Measurements from ENCODE around the gene FRMD4A. TPM values are rescaled to one million over a fixed set of nuclear protein-coding genes. Genes with fewer than 3 reads are reported as not detected.

FRMD4A gene
- total RNA-seq, 1 donor from 2014 or later = 34.6 TPM

- no peak for DNase-seq (ENCODE audit: low read depth)
- no peak for TF ChIP-seq CTCF (conservative IDR thresholded peaks at IDR 0.05; ENCODE audit: low read depth, low read length)
- no peak overlapping the region for H3K4me3 ChIP-seq (ENCODE audit: low read depth, low read length)
These were observed 517.9 kb downstream of the FRMD4A start for GRCh38 chr10:13812804-13813203.

DNA sequence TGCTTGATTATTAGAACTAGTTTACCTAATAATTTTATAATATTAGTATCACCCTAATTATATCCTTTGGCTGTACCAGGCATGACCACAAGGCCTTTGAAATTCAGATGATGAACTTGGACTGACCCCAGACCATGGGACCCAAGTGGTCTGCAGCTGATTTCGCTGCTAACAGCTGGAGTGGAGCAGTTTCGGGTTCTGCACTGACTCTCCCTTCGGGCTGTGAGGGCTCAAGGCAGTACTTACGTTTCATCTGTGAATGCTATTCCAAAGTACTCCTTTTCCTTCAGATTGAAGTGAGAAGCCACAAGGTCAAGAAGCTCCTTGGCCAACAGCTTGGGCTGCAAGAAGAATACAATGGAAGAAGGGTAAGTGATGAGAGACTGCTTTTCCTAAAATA lies 520.2 kb downstream of the FRMD4A start:
- DNase-seq (ENCODE audit: low read depth) = no peak
- H3K4me3 ChIP-seq (ENCODE audit: low read depth, low read length) = no peak overlapping the region
- no peak for TF ChIP-seq CTCF (conservative IDR thresholded peaks at IDR 0.05; ENCODE audit: low read depth, low read length)

DNA sequence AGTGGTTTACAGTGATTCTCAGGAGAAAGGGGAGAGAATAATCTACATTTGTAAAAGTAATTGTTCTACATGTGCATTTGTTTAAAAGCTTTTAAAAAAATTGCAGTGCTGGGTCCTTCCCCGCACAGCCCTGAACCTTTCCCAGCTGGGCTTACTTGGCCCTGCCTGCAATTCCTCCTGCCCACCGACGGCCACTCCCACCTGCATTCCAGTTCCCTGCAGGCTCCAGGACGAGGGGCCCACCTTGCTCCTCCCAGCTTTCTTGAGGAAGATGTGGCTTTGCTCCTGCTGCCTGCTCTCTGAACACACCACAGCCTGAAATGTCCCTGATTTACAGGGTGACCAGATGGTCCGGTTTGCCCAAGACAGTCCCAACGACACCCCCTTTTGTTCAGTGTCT lies 521.3 kb downstream of the FRMD4A start:
- no peak overlapping the region for H3K4me3 ChIP-seq (ENCODE audit: low read depth, low read length)
- no peak for DNase-seq (ENCODE audit: low read depth)
- no peak for TF ChIP-seq CTCF (conservative IDR thresholded peaks at IDR 0.05; ENCODE audit: low read depth, low read length)

DNA sequence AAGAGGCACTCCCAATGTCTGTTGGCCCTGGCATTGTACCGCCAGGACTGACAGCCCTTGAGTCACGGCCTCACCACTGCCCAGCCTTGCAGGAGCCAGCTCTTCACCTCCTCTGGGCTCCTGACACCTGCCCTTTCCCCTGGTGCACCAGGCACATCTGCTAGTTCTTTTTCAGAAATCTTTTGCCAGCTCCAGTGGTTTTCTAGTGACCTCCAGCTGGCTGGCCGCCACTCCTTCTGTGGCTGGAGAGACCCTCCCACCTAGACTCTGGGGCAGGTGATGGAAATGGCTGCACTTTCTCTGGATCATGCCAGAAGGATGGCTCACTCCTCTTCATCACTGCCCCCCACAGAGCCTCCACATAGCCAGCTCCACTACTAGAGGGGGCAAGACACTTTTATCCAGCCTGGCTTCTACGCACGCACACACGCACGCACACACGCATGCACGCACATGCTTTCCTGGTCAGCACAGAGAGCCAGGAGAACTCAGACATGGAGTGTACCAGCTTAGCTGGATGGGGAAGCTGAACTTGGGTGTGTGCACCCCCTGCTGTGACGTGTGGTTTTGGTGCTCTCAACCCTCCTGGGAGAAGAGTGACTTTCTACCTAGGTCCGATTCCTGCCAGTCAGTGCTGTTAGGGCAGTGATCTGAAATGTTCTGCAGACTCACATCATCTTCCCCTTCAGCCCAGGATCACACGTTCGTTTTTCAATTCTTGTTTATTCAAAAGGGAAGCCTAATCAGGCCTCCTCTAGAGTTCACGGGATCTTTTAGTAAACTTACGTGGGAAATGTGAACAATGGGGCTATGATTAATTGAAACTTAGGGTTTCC lies 522.0 kb downstream of the FRMD4A start:
- no peak overlapping the region for H3K4me3 ChIP-seq (ENCODE audit: low read depth, low read length)
- DNase-seq (ENCODE audit: low read depth) = no peak
- TF ChIP-seq CTCF (conservative IDR thresholded peaks at IDR 0.05; ENCODE audit: low read depth, low read length) = no peak

DNA sequence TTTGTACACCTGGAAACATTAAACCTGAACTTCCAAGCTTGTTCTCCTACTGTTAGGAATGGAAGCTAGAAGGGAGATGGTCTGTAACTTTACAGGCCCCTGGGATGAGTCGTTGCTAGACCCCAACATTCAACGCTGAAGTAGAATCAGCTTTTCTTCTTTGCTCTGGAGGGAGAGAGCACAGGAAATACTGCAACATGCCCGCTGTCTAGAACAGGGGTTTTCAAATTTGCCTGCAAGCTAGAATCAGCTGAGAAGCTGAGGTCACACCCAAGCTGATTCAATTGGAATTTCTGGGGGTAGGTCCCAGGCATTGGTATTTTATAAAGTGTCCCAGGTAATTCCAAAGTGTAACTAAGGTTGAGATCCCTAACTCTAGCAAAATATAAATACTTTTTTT lies 524.3 kb downstream of the FRMD4A start:
- DNase-seq (ENCODE audit: low read depth) = no peak

DNA sequence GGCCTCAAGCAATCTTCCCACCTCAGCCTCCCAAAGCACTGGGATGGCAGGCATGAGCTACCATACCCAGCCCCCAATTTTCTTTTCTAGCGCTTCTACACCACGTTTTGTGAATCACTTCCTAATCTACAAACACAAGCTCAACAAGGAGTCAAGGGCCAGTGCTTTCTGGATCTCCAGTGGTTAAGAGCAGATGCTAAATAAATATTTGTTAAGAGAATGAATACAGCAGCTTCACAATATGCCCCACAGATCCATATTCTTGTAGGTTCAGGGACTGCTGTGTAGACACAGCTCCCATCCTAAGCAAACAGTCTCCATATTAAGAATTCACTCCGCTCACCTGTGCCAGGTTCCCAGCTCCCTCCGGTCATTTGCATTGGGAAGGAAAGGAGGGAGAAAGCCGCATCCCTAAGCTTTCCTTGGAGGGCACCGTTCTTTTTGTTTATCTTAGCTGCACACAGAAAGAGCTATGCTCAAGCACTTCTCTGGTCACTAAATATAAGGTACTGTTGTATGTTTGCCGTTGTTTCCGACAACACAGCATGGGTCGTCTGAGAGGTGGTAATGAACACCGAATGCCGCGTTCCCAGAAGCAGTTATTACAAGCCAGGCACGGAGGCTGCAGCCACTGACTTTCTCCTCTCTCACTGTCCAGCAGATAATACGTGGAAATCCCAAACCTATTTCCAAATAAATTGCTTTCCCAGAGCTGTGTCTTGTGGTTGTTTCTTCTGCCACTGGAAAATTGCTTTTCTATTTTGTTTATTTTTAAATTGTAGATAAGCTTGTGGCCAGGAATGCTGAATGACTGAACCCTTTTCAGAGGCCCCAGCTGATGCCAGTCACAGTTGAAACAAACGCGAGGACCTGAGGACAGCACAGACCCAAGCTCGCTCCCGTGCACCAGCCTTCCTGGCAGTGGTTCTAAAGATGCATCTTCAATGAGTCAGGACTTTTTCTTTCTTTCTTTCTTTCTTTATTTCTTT lies 526.9 kb downstream of the FRMD4A start:
- no peak for TF ChIP-seq CTCF (conservative IDR thresholded peaks at IDR 0.05; ENCODE audit: low read depth, low read length)
- no peak for DNase-seq (ENCODE audit: low read depth)
- H3K4me3 ChIP-seq (ENCODE audit: low read depth, low read length) = no peak overlapping the region

More for the DNA sequence above, 524.3 kb downstream of the FRMD4A start:
- no peak for TF ChIP-seq CTCF (conservative IDR thresholded peaks at IDR 0.05; ENCODE audit: low read depth, low read length)
- H3K4me3 ChIP-seq (ENCODE audit: low read depth, low read length) = no peak overlapping the region

All from epithelial cell of proximal tubule (primary cell).